GM23248 (cell line): ENCODE data around the gene DSTN. TPM values are rescaled to one million over a fixed set of nuclear protein-coding genes. Genes with fewer than 3 reads are reported as not detected.
A peak's percentile ranks its signal among the peaks of the same experiment; 100 is the strongest.

ENCODE experiments used
- DNase-seq: peaks from one replicate; pipeline ENCODE4 v3.0.0-alpha.2; 2015
- H2AFZ ChIP-seq: fragments of 200-600 bp; sonication (generic); 2 replicates; pipeline ENCODE4 v1.6.1; 2016; ENCODE audit warnings: antibody characterized with exemption
- H3F3A ChIP-seq: fragments of 200-600 bp; sonication (generic); 2 replicates; pipeline ENCODE4 v1.6.1; 2016; ENCODE audit warnings: mild to moderate bottlenecking, antibody characterized with exemption, mixed run types; ENCODE audit not compliant: insufficient read depth
- H3K27ac ChIP-seq: fragments of 200-600 bp; sonication (generic); 2 replicates; pipeline ENCODE4 v1.5.1; 2016; ENCODE audit warnings: mild to moderate bottlenecking
- H3K27me3 ChIP-seq: fragments of 200-600 bp; sonication (generic); replicated peaks from 2 replicates; pipeline ENCODE4 v1.6.1; 2016; ENCODE audit warnings: mild to moderate bottlenecking; ENCODE audit not compliant: insufficient read depth
- H3K36me3 ChIP-seq: fragments of 200-600 bp; sonication (generic); 2 replicates; pipeline ENCODE4 v1.6.1; 2016; ENCODE audit warnings: low read depth, mild to moderate bottlenecking
- H3K4me1 ChIP-seq: fragments of 200-600 bp; sonication (generic); 2 replicates; pipeline ENCODE4 v1.6.1; 2016; ENCODE audit warnings: mild to moderate bottlenecking; ENCODE audit not compliant: insufficient read depth
- H3K4me2 ChIP-seq: fragments of 200-600 bp; sonication (generic); one replicate; pipeline ENCODE4 v1.6.1; 2016; ENCODE audit warnings: mild to moderate bottlenecking; ENCODE audit not compliant: unreplicated experiment
- H3K4me3 ChIP-seq: fragments of 200-600 bp; sonication (generic); 2 replicates; pipeline ENCODE4 v1.5.1; 2016; ENCODE audit warnings: mild to moderate bottlenecking
- H3K79me2 ChIP-seq: fragments of 200-600 bp; sonication (generic); 2 replicates; pipeline ENCODE4 v1.6.1; 2016; ENCODE audit warnings: mild to moderate bottlenecking; ENCODE audit not compliant: insufficient read depth
- H3K9ac ChIP-seq: fragments of 200-600 bp; sonication (generic); 2 replicates; pipeline ENCODE4 v1.6.1; 2016; ENCODE audit warnings: mild to moderate bottlenecking
- H3K9me2 ChIP-seq: fragments of 200-600 bp; sonication (generic); 2 replicates; pipeline ENCODE4 v1.6.1; 2016; ENCODE audit warnings: mixed run types, mild to moderate bottlenecking, moderate library complexity; ENCODE audit not compliant: insufficient read depth
- H3K9me3 ChIP-seq: fragments of 200-600 bp; sonication (generic); one replicate; pipeline ENCODE4 v1.6.1; 2017; ENCODE audit warnings: low read depth
- H4K20me1 ChIP-seq: fragments of 200-600 bp; sonication (generic); 2 replicates; pipeline ENCODE4 v1.6.0; 2016; ENCODE audit not compliant: insufficient read depth
- EZH2 ChIP-seq: fragments of 200-600 bp; sonication (generic); IDR thresholded peaks from 2 replicates; pipeline ENCODE4 v1.6.1; 2018; ENCODE audit warnings: antibody characterized with exemption, mild to moderate bottlenecking; ENCODE audit not compliant: insufficient read depth, poor library complexity, severe bottlenecking
- EZH2phosphoT487 ChIP-seq: fragments of 200-600 bp; sonication (generic); IDR thresholded peaks from 2 replicates; pipeline ENCODE4 v1.6.1; 2018; ENCODE audit warnings: antibody characterized with exemption, moderate library complexity, mild to moderate bottlenecking, low read depth; ENCODE audit not compliant: insufficient read depth
- WGBS, 2 experiments: methylation state at CpG; one replicate each; pipeline ENCODE4 v1.1.6; 2015 to 2017; ENCODE audit warnings: low lambda C conversion rate in 2 of 2, low coverage in 1 of 2; ENCODE audit errors: missing lambda C conversion rate in 2 of 2; 5-methylcytosine and 5-hydroxymethylcytosine counted together
- in situ Hi-C: fragments of 300-500 bp; cut with MboI; formaldehyde crosslinking; loops from 2 replicates; pipeline ENCODE4 v1.15.0; 2020
- polyA plus RNA-seq: library from polyadenylated mRNA; unstranded; fragments of >200 nt; fragmentation: Nextera tagmentation; extraction: Ambion mirVana; gene quantifications from 2 replicates; pipeline ENCODE4 v1.2.1, GENCODE V29; 2016
- total RNA-seq: library from RNA; depleted of rRNA; stranded (reverse); fragments of >200 nt; shearing (Covaris generic); gene quantifications from 2 replicates; pipeline ENCODE4 v1.2.3, GENCODE V29; 2014

Gene DSTN
- total and polyA plus RNA-seq, 2 experiments from 2014 or later = 338 to 610 TPM

DNA sequence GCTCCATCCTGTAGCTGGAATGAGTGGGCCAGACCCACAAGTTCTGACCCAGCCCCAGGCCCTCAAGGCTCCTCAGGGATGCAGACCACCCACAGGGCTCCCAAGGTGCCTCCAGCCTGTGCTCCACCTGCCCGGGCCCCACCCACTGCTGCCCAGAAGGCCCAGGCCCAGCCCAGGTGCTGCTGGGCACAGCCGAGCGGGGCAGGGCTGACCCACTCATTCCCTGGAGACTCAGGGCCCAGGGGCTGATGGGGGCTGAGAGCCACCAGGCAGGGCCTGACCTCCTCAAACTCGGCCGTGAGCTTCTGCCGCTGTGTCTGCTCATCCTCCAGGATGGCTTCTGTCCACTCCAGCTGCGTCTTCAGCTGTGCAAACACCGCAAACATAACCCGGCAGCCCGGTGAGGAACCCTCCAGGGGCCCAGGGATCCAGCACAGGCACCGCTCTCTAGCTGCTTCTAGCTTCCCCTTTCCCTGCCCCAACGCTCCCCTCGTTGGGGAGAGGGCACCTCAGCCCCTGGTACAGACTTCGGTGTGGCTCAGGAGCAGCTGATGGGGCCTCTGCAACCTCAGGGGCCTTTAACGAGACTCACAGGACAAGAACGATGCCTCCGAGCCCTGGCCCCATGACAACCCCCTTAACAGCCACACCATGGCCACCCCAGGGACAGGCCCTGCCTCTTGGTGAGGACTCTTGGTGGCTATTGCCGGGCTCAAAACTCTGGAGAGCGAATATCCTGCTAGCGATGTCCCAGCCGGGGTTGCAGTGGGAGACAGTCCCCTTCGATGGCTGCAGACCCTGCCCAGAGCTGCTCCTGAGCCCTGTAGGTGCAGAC, 46.0 kb downstream of the DSTN start:
- DNase-seq = no peak
- no peaks in the 10 kb centered on the region for H3K27me3 ChIP-seq
- H3K9me3 ChIP-seq = no peaks in the 10 kb centered on the region
- H3K9me2 ChIP-seq = no peaks in the 10 kb centered on the region
- peaks cover 8% of the 10 kb centered on the region for H3K36me3 ChIP-seq
- no peaks in the 10 kb centered on the region for H4K20me1 ChIP-seq
- no peak overlapping the region for H2AFZ ChIP-seq
- H3K4me1 ChIP-seq = peaks cover 9% of the 10 kb centered on the region; the same call in 1 of the 2 replicates
- TF ChIP-seq EZH2phosphoT487 = no peak
- TF ChIP-seq EZH2 = no peak
- no peak overlapping the region for H3K9ac ChIP-seq
- H3K4me2 ChIP-seq = no peak overlapping the region
- no peak overlapping the region for H3K27ac ChIP-seq
- in situ Hi-C loops = no loop called here
- WGBS, 2 experiments = 67 to 75% methylated on average over 21 to 22 of the region's 22 CpGs
- no peak overlapping the region for H3K4me3 ChIP-seq
- H3K79me2 ChIP-seq = 0 out of 2 replicates have a peak, but pooled peaks cover 6% of the 10 kb centered on the region
- H3F3A ChIP-seq = peaks cover 28% of the 10 kb centered on the region

DNA sequence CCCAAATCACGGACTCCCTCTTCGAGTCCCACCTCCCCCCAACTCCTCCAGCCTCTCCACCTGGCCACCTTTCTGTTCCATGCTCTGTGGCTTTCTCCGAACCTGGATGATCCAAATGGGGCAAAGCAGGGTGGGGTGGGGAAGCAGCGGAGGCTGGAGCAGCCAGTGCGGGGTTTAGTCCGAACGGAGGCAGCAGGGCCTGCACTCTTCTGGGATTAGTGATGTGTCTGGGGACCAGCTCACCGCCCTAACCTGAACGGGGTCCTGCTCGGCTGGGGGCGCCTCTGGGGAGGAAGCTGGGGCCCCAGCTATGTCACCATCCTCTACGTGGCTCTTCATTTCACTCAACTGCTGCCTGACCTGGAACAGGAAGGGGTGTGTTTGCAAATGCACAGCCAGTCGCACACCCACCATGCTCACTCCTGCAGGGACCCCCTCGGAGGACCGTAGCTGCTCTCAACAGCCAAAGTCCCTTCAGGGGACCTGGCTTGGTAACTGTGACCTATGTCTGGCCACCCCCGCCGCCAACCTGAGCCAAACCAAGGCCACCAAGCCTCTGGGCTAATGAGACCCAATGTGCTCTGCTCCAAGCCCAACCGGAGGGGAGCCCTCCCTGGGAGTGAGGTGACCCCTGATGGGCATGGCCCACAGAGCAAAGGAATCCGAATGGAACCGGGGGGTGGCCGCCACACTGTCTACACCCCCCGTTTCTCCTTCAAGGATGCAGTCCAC, 46.8 kb downstream of the DSTN start:
- in situ Hi-C loops = no loop called here
- Histone ChIP-seq H3K9me2 (no peaks in the 10 kb centered on the region), H3K36me3 (peaks cover 8% of the 10 kb centered on the region), H2AFZ (no peak overlapping the region), H3K4me3 (no peak overlapping the region), H3K27ac (no peak overlapping the region), H4K20me1 (no peaks in the 10 kb centered on the region), H3F3A (peaks cover 22% of the 10 kb centered on the region), H3K4me2 (no peak overlapping the region), H3K9me3 (no peaks in the 10 kb centered on the region), H3K79me2 (peaks cover 6% of the 10 kb centered on the region; the same call in 1 of the 2 replicates), H3K4me1 (peaks cover 9% of the 10 kb centered on the region; the same call in 1 of the 2 replicates), H3K9ac (no peak overlapping the region), H3K27me3 (no peaks in the 10 kb centered on the region)
- WGBS, 2 experiments = 78 to 80% methylated on average over 18 to 22 of the region's 22 CpGs
- TF ChIP-seq EZH2phosphoT487 (no peak), EZH2 (no peak)
- no peak for DNase-seq

DNA sequence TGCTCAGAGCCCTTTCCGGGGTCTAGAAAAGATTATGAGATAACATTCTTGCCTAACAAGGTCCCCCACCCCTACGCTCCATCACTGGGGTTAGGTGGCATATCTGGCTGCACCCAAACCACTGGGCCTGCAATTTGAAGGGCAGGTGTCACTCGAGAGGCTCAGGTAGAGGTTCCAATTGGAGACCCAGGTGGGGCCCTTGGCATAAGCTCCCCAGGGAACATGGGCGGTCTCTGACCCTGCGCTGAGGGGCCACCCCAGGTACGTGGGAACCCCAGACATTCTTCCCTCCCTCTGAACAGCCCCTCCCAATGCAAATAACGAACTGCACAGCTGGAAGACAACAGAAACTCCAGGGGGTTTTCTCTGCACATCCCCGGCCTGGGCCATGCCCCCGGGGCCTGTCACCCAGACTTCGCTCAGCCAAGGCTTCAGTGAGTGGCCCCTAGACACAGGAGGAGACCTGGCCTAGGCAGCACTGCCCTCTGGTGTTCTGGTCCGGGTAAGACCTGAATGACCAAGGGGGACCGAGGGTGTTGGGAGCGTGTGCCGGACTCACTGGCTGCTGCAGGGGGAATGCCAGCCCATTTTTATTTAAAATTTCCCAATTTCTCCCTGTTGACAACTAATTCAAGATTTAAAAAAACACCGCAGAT, 47.5 kb downstream of the DSTN start:
- Histone ChIP-seq H3K4me2 (no peak overlapping the region), H3K4me3 (no peak overlapping the region), H2AFZ (no peak overlapping the region), H3K9me3 (no peaks in the 10 kb centered on the region), H3F3A (peaks cover 19% of the 10 kb centered on the region), H3K4me1 (peaks cover 7% of the 10 kb centered on the region; the same call in 1 of the 2 replicates), H4K20me1 (no peaks in the 10 kb centered on the region), H3K27me3 (no peaks in the 10 kb centered on the region), H3K36me3 (peaks cover 11% of the 10 kb centered on the region), H3K27ac (no peak overlapping the region), H3K79me2 (peaks cover 12% of the 10 kb centered on the region; the same call in 1 of the 2 replicates), H3K9me2 (no peaks in the 10 kb centered on the region), H3K9ac (no peak overlapping the region)
- 86 to 90% methylated on average over 15 of the region's 15 CpGs for WGBS, 2 experiments
- DNase-seq = peak; percentile 55
- no peak for TF ChIP-seq EZH2
- no peak for TF ChIP-seq EZH2phosphoT487
- in situ Hi-C loops = no loop called here
